NCI-H1694 treated with DMSO at 0.1 percent for 48 hours (cell line): ENCODE data around the gene HOXB3.
A peak's percentile ranks its signal among the peaks of the same experiment; 100 is the strongest.

Experiments used
- DNase-seq: peaks from one replicate; lab custom pipeline; 2025; lab: John Stamatoyannopoulos, UW

HOXB3 gene

DNA sequence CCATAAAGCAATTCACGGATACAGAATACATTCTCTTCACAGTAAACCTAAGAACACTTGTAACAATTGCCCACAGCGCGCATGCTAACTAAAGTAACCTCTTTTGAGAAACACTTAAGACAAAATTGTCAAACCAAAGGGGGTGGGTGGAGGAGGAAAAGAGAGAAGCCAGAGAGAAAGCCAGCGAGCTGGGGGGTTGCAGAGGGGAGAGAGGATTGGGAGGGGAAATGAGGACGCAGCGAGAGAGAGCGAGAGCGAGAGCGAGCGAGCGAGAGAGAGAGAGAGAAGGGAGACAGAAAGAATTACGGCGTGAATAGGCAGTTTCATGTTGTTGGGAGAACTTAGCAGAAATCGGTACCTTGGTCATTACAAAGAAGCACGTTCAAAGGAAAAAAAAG, 22.4 kb upstream of the HOXB3 start:
- peak; percentile 64 for DNase-seq

DNA sequence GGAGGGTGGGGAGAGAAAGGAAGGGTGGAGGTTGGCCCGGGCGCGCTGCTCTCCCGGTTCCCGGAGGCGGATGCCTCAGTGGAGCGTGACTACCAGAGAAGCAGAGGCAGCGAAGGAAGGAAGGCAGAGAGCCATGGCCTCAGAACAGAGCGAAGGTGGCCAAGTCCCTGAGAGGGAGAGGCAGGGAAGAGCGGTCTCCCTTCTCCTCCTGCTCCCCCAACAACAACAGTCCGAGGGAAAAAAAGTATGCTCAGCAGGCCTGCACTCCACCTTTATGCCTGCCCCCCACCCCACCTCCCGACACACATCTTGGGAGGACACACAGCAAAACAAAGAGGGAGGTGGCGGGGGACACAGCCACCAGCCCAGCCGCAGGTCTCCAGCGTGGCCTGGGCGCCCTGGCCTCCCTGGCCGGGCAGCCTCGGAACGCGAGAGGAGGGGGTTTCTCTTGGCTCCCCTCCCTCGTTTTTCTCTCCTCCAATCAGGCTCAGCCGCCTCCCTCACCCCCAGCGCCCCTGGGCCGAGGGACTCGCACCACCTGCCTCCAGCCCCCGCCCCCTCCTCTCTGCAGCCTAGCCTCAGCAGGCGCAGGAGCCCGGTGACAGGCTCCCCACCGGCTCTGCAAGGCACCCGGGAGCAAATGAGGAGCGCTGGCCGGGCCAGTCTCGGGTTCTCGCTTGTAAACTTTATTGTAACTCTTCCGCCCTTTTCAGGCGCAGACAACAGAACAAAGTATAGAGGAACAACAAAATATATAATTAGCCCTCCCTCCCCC, 21.8 kb upstream of the HOXB3 start:
- peak; percentile 45 for DNase-seq

DNA sequence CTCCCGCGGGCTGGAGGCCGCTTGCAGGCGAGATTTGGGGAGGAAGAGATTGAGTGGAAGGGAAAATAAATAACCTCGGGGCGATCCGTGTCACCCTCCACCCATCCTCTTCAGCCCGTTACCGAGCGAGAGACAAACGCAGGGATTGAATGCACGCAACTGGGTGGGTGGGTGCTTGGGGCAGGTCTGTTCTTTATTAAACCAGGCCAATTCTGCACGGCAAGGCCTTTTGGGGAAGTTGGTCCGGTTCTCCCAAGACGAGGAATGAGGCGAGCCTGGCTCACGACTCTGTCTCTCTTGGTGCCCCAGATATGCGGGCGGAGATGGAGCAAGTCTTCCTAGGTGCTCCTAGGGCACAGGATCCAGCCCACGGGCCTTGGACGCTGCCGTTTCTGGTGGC, 21.2 kb upstream of the HOXB3 start:
- DNase-seq: no peak

DNA sequence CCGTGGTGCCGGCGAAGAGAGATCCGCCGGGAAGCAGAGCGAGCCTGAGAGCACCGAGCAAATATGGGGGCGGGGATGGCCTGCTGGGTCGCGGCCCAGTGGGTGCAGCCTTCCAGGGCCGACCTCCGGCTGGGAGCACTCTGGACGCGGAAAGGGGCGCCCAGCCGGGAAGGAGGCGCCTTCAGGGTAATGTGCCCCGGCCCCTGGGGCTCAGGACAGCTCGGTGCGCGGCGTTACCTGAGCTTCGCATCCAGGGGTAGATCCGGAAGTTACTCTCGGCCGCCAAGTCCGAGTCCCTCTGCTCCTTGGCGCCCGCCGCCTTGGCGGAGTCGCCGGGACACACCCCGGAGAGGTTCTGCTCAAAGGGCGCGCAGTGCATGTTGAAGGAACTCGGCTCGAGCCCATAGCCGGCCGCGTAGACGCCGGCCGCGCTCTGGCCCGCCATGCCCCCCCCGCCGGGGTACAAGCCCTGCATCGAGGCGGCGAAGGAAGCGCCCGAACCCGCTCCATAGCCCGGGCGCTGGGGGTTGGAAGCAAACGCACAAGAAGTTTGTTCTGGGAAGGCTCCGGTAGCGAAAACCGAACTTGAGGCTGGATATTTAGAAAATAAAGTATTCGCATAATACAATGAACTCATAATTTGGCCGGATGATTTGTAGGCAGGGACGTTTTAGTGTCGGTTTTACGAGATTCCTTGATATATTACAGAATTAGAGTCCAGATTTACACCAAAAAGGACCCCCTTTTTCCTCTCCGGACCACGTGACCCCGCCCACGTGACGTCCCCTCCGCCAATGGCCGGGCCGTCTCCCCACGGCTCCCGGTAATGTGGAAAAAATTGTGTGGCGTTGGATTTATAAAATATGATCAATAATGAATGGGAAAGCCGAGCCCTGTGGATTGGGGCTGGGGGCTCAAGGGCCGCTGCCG, 20.5 kb upstream of the HOXB3 start, which contains the start of gene HOXB7:
HOXB7 (minus strand) TSS at position 736 of the 930 bp plus-strand sequence; CDS start at position 637, 99 bp downstream.
- peak; percentile 31 for DNase-seq

DNA sequence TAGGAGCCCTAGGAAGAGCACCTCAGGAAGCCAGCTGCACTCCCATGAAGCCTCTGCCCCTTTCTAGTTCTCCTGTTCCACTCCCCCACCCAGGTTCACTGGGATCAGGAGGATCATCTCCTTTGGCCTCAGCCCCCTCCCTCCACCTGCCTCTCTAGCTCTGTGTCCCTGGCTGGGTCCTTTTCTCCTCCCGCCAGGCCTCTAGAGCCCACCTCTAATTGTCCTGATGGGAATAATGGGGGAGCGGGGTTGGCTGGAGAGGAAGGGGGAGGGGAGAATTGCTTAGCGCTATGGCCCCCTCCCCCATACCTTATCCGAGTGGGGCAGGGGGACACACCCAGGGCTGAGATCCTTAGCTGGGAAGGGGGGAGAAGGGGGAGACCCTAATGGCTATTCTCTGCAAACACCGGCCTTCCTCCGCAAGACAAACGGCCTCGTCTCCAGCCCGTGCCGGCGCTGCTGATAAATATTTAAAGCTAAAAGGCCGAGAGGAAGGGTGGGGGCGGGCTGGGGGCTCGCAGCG, 19.8 kb upstream of the HOXB3 start:
- DNase-seq: no peak

DNA sequence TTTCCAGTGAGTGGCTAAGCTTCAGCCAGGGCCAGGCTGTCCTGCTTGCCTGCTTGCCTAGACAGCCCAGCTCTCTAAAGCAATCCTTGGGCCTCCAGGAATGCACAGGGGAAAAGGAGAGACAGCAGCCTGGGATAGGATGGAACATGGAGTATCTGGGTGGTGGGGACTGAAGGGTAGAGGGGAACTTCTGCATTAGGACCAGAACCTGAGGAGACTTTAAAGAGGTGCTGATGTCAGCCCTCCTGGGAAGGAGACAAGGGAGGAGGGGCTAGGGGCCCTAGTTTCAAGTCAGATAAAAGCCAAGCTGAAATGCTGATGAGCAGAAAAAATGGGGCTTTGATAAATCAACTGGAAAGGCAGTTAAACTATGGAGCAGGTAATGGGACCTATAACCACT, 19.0 kb upstream of the HOXB3 start:
- DNase-seq: no peak

DNA sequence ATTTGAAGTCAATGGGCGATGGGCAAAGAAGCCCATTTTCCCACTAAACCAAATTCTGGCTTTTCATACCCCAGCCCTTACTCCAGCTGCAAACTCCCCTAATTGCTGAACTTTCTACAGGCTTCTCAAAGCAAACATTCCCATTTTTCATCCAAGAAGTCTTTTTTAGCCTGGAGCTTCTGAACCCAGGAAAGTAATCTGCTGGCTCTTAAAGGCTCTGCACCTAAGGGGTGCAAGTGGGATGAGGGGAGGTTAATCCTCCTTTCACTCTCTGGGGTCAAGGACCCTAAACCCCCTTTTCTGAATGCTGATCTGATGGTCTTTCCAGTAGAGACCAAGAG, 18.4 kb upstream of the HOXB3 start:
- DNase-seq: no peak

DNA sequence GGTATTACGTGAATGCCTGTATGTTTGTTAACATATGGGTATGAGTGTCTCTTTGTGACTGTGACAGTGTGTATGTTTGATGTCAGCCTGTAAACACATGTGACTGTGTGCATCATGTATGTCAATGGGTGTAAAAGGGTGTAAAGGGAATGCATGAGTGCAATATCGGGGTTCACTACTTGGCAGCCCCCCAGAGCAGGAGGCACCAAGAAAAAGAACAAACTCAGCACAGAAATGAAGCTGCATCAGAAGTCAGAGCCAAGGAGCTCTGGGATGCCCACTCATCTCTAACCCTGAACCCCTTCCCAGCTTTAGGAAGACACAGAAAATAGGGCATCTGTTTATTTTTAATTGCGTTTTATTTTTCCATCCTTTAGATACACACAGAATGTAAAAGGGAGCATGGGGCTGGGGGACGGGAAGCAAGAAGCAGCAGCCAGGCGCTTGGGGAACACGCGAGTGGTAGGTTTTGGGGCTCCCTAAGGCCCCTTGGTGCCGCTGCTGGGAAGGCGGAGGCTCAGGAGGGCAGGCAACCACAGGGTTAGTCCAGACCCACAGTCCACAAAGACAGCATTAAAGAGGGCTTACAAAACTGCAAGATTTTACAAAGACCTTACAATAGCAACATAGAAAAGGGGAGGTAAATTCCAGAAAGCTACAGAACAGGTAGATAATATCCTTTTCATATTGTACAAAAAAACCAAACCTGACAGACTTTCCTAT, 17.0 kb upstream of the HOXB3 start:
- no peak for DNase-seq

DNA sequence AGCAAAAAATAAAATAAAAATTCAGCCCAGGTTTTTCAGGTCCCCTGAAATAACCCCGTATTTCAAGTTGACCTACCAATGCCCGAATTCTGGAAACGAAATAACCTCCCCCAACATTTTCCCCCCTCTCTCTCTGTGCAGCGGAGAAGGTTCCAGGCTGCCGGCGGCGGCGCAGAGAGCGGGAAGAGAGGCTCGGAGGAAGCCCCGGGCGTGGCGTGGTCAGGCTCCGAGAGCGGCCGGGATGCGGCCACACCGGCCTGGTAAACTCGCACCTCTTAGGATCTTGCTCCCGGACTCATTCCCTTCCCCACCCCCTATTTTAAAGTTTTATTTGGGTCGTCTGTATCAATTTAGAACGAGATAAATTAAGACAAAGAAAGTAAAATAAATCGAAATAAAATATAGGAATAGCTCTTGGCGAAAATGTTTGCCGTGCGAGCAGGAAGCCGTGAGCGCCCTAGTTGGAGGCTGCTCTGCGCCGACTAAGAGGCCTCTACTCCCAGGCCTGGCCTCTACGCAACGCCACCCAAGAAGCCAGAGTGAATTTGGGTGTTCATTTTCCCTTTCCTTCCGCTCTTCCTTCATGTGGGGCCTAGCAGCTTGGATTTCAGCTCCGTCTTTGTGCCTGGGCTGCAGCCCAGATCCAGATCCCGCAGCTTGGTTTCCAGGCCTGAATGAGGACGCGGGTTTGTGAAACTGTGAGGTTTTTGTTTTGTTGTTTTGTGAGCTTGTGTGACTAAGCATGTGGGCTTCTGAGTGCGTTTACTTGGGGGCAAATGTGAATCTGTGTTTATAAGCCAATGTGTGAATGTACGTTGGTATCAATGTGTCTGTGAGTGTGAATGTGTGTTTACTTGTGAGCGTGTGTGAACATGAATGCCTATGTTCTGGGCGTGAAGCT, 16.2 kb upstream of the HOXB3 start:
- DNase-seq: no peak

DNA sequence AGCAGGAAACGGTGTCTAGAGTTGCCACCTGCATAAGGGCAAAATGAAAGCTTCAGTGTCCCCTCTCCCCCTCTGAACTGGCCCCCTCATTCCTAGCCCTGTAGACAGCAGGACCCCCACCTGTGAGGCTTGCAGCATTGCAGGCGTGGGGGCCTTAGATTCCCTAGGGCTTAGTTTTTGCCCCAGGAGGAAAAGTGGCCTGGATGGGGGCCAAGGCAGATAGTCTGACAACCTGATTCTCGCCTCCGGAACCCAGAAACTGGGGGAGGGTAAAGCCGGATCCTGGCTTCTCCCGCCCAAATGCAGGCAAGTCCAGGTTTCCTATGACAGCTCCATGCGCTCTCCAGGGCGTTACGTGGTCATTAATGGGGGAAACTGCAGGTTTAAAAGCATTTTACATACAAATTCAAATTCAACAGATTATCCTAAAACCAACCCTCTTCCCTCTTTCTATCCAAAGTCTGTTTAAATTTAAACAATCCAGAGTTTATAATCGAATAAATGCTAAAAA, 15.4 kb upstream of the HOXB3 start:
- no peak for DNase-seq

DNA sequence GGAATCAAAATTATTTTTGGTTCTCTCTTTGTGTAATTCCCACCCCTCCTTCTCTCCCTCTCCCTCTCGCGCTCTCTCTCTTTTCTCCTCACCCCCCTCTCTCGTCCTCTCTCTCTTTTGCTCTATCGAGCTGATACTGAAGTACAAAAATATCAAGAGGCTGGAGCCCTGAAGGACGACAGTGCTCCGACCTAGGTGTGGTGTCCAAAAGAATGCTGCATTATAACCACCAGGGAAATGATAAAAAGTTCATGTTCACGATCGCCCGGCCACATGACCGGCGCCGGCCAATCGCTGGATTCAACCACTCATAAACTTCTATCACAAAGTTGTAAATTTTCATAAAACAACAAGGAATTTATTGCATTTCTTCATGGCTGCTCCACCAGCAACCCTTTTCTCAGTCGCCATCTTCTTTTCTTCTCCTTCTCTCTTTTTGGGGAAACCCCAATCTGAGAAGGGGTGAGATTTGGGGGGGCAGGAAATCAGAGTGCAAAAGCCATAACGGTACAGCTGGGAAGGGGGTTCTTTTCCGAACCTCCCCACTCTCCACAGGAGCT, 14.8 kb upstream of the HOXB3 start, which contains the start of gene HOXB6:
HOXB6 (minus strand) TSS at position 217 of the 560 bp plus-strand sequence. CDS start 6,836 bp downstream, outside the sequence.
- no peak for DNase-seq

DNA sequence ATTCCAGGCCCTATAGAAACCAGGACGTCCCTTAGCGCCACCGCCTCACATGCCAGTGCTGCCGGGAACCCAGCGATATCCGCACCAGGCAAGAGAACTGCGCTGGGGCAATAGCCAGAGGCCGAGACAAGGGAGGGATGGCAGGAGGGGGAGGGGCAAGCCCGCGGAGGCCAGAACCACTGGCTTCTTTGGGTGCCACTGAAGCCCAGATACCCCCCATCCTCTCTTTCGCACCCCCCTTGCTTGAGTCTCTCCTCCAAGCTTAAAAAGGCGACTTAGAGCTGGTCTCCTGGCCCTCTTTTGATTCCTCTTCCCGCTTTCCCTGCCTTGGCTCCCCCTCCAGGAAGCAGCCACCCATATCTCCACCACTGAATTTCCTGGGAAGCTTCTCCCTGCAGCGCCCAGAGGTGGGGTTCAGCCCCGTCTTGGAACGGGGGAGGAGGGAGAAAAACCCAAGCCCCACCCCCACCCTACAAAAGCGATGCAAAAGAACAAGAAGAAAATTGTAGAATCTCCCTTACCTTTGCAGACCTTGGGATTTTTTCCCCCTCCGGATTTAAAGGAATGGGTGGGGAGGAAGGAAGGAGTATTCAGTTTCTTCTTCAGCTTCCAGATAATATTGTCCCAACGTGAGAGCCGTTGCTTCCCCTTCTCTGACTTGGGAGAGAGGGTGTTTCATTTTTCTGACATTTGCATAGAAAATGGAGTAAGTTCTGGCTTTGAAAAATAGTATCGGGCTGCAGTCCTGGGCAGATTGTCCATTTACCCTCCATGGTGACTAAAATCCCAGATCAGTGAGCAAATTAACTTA, 14.1 kb upstream of the HOXB3 start:
- DNase-seq: no peak

DNA sequence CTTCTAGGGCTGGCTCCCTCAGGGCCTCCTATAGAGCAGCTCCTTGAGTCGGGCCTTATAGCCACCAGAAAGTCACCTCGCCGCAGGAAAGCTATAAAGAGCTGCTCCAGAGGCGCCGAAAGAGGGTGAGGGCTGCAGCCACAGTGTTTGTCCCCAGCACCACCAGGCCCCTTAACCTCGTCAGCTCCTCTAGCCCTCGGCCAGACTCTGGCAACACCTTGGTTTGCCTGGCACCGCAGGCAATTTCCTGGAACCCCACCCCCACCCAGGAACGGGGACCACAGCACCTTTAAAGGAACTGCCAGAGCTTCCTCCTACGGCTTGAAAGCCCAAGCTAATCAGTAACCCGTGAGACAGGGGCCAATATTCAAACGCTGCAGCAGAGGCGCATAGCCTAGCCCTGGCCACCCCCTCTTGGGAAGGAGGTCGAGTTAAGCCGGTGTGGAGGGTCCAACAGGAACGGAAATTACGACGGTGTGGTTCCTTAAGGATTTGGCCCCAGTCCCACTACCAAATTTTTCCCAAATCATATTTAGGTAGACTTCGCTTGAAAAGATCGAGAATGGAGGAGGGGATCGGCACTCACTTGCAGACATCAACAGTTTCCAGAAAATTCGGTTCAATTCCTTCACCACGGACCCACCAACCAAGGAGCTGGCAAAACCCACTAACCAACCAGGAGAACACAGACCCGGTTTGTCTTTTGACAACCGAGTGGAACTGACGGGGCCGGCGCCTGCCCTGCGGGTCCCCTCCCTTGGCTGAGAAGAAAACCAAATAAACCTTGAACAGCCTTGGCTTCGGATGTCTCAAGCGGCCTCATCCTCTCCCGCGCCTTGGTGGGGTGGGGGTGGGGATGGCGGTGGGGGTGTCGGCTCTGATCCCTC, 11.7 kb upstream of the HOXB3 start:
- DNase-seq: no peak

DNA sequence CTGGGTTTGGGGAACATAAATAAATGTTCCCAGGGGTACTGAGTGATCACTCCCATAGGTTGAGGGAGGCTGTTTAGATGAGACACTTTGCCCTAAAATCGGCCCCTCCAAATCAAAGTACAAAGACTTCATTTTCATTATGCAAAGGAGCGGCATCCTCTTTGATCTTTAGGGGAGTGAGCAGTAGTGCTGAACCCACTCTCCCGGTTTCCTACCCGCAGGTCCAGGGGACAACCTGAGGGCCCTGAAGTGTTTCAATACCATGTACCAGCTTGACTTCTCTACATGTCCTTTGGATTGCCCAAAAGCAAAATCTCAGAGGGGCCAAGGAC, 11.1 kb upstream of the HOXB3 start:
- no peak for DNase-seq

DNA sequence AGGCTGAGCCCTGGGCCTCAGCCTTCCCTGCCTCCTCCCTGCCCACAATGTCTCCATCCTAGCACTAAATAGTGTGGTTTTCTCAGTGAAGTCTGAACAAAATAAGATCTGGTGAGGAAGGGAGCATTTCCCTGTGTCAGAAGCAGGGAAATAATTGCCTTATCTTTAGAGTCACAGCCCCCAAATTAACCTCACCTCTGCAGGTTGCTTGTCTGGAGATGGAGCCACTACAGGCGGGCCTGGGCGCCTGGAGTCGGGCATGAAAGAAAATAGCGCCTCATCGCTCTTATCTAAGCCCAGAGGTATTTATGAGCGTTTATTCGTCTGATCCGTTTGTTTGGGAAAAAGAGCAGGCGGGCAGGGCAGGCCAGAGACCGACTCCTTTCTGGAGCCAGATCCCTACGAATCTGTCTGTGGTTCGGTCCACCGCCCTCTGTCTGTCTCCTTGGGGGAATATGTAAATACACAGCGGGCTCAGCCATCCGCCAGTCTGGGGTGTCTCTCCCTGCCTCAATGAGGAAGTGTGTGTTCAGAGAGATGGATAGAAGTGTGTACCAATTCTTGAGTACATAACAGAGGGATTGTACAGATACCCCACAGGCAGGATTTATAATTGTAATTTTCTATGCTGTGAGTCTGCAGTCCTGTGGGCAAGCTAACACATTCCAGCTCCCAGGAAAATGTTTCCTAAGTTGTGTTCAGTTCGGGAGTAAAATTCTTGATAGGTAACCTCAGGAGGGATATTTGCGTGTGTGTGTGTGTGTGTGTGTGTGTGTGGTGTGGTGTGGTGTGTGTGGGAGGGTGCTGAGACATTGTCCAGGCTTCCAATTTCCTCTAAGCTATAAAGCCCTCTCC, 10.4 kb upstream of the HOXB3 start:
- no peak for DNase-seq

DNA sequence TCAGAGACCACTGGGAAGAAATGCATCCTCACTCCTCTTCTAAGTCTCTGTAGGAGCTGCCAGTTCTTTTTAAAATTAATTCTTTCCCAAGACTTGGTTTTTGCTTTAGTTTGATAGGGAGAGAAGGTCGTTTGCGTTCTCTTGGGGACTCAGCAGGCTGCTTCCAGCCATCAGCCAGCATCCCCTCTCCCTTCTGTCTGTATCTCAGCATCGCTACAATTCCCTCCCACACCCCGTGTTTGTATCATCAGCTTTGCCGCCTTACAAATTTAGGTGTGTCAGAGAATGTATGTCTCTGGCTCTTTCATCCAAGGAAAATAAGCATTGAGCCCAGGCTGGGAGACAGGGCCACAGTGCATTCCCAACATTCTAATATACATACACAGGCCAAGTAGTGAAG, 9.3 kb upstream of the HOXB3 start:
- no peak for DNase-seq

DNA sequence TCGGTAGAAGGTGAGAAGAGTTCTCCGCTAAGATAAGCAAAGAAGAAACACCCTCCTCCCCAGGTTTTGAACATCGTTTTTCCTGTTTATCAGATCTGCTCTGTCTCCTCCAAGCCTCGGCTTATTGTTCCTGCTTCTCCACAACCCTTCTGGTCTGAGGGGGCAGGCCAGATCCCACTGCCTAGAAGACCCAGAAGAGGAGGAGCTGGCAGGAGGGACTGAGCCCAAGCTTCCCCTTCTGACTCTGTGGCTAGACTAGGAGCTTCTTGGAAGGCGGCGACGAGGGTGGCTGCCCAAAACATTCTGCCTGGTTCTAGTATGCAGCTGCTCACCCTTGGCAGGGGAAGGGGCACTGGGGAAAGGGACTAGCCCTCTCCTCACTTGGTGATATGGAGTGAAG, 8.7 kb upstream of the HOXB3 start:
- no peak for DNase-seq
